GM23248 (cell line): ENCODE data around the gene CEP152. TPM values are rescaled to one million over a fixed set of nuclear protein-coding genes. Genes with fewer than 3 reads are reported as not detected.

ENCODE experiments used
- DNase-seq: peaks from one replicate; pipeline ENCODE4 v3.0.0-alpha.2; 2015
- H2AFZ ChIP-seq: fragments of 200-600 bp; sonication (generic); 2 replicates; pipeline ENCODE4 v1.6.1; 2016; ENCODE audit warnings: antibody characterized with exemption
- H3F3A ChIP-seq: fragments of 200-600 bp; sonication (generic); 2 replicates; pipeline ENCODE4 v1.6.1; 2016; ENCODE audit warnings: mild to moderate bottlenecking, antibody characterized with exemption, mixed run types; ENCODE audit not compliant: insufficient read depth
- H3K27ac ChIP-seq: fragments of 200-600 bp; sonication (generic); 2 replicates; pipeline ENCODE4 v1.5.1; 2016; ENCODE audit warnings: mild to moderate bottlenecking
- H3K27me3 ChIP-seq: fragments of 200-600 bp; sonication (generic); replicated peaks from 2 replicates; pipeline ENCODE4 v1.6.1; 2016; ENCODE audit warnings: mild to moderate bottlenecking; ENCODE audit not compliant: insufficient read depth
- H3K36me3 ChIP-seq: fragments of 200-600 bp; sonication (generic); 2 replicates; pipeline ENCODE4 v1.6.1; 2016; ENCODE audit warnings: low read depth, mild to moderate bottlenecking
- H3K4me1 ChIP-seq: fragments of 200-600 bp; sonication (generic); 2 replicates; pipeline ENCODE4 v1.6.1; 2016; ENCODE audit warnings: mild to moderate bottlenecking; ENCODE audit not compliant: insufficient read depth
- H3K4me2 ChIP-seq: fragments of 200-600 bp; sonication (generic); one replicate; pipeline ENCODE4 v1.6.1; 2016; ENCODE audit warnings: mild to moderate bottlenecking; ENCODE audit not compliant: unreplicated experiment
- H3K4me3 ChIP-seq: fragments of 200-600 bp; sonication (generic); 2 replicates; pipeline ENCODE4 v1.5.1; 2016; ENCODE audit warnings: mild to moderate bottlenecking
- H3K79me2 ChIP-seq: fragments of 200-600 bp; sonication (generic); 2 replicates; pipeline ENCODE4 v1.6.1; 2016; ENCODE audit warnings: mild to moderate bottlenecking; ENCODE audit not compliant: insufficient read depth
- H3K9ac ChIP-seq: fragments of 200-600 bp; sonication (generic); 2 replicates; pipeline ENCODE4 v1.6.1; 2016; ENCODE audit warnings: mild to moderate bottlenecking
- H3K9me2 ChIP-seq: fragments of 200-600 bp; sonication (generic); 2 replicates; pipeline ENCODE4 v1.6.1; 2016; ENCODE audit warnings: mixed run types, mild to moderate bottlenecking, moderate library complexity; ENCODE audit not compliant: insufficient read depth
- H3K9me3 ChIP-seq: fragments of 200-600 bp; sonication (generic); one replicate; pipeline ENCODE4 v1.6.1; 2017; ENCODE audit warnings: low read depth
- H4K20me1 ChIP-seq: fragments of 200-600 bp; sonication (generic); 2 replicates; pipeline ENCODE4 v1.6.0; 2016; ENCODE audit not compliant: insufficient read depth
- EZH2 ChIP-seq: fragments of 200-600 bp; sonication (generic); IDR thresholded peaks from 2 replicates; pipeline ENCODE4 v1.6.1; 2018; ENCODE audit warnings: antibody characterized with exemption, mild to moderate bottlenecking; ENCODE audit not compliant: insufficient read depth, poor library complexity, severe bottlenecking
- EZH2phosphoT487 ChIP-seq: fragments of 200-600 bp; sonication (generic); IDR thresholded peaks from 2 replicates; pipeline ENCODE4 v1.6.1; 2018; ENCODE audit warnings: antibody characterized with exemption, moderate library complexity, mild to moderate bottlenecking, low read depth; ENCODE audit not compliant: insufficient read depth
- whole genome bisulfite sequencing, 2 experiments: methylation state at CpG; one replicate each; pipeline ENCODE4 v1.1.6; 2015 to 2017; ENCODE audit warnings: low lambda C conversion rate in 2 of 2, low coverage in 1 of 2; ENCODE audit errors: missing lambda C conversion rate in 2 of 2; 5-methylcytosine and 5-hydroxymethylcytosine counted together
- in situ Hi-C: fragments of 300-500 bp; cut with MboI; formaldehyde crosslinking; loops from 2 replicates; pipeline ENCODE4 v1.15.0; 2020
- polyA plus RNA-seq: library from polyadenylated mRNA; unstranded; fragments of >200 nt; fragmentation: Nextera tagmentation; extraction: Ambion mirVana; gene quantifications from 2 replicates; pipeline ENCODE4 v1.2.1, GENCODE V29; 2016
- total RNA-seq: library from RNA; depleted of rRNA; stranded (reverse); fragments of >200 nt; shearing (Covaris generic); gene quantifications from 2 replicates; pipeline ENCODE4 v1.2.3, GENCODE V29; 2014; rRNA removed

Gene CEP152
- total and polyA plus RNA-seq, 2 experiments from 2014 or later: 1.8 to 3.6 TPM

DNA sequence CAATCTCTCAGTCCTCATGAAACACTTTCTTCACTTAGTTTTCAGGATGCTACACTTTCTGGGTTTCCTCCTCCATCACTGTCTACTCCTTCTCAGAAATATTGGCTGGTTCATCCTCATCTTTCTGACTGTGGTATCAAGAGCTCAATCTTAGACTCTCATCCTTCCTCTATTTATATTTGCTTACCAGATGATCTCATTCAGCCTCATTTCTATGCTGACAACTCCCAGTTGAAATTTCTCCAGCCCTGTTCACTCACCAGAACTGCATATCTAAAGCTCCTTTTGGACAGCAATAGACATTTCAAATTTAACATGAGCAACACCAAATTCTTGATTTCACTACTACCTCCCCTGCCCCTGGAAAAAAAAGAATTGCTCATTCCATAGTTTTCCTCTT lies 117.4 kb downstream of the CEP152 start:
- Histone ChIP-seq H3K4me3 (no peak overlapping the region; the same call in 1 of the 2 replicates), H3K36me3 (no peaks in the 10 kb centered on the region), H3K27ac (peak overlapping the region; percentile 64), H3K4me1 (peaks cover 55% of the 10 kb centered on the region), H3K79me2 (no peaks in the 10 kb centered on the region), H3F3A (peaks cover 47% of the 10 kb centered on the region), H2AFZ (no peak overlapping the region), H3K9me2 (no peaks in the 10 kb centered on the region), H3K27me3 (no peaks in the 10 kb centered on the region), H3K9ac (no peak overlapping the region), H3K4me2 (peak overlapping the region; percentile 58), H4K20me1 (no peaks in the 10 kb centered on the region), H3K9me3 (no peaks in the 10 kb centered on the region)
- TF ChIP-seq EZH2 (no peak), EZH2phosphoT487 (no peak)
- peak; percentile 85 for DNase-seq
- in situ Hi-C loops: no loop called here

GRCh38 chr15:48688493-48688892 lies 122.4 kb downstream of the CEP152 start:
- no peaks in the 10 kb centered on the region for H3K9me2 ChIP-seq
- no peak overlapping the region for H2AFZ ChIP-seq
- H3K27me3 ChIP-seq: no peaks in the 10 kb centered on the region
- WGBS, 2 experiments: 76 to 94% methylated on average over 2 of the region's 2 CpGs
- H3K36me3 ChIP-seq: no peaks in the 10 kb centered on the region
- no peak overlapping the region for H3K4me3 ChIP-seq
- H3K79me2 ChIP-seq: no peaks in the 10 kb centered on the region
- no peak for DNase-seq
- TF ChIP-seq EZH2phosphoT487: no peak
- TF ChIP-seq EZH2: no peak
- no peak overlapping the region for H3K4me2 ChIP-seq
- in situ Hi-C loops: no loop called here
- H4K20me1 ChIP-seq: no peaks in the 10 kb centered on the region
- no peak overlapping the region for H3K9ac ChIP-seq
- peaks cover 19% of the 10 kb centered on the region for H3K4me1 ChIP-seq
- no peaks in the 10 kb centered on the region for H3K9me3 ChIP-seq
- no peak overlapping the region for H3K27ac ChIP-seq
- peaks cover 10% of the 10 kb centered on the region for H3F3A ChIP-seq

Other genes starting within 250 kb of the CEP152 start
- gene FBN1, start 165.4 kb downstream of the CEP152 start, total RNA-seq: 1,478 and 1,559 TPM in 2 replicates
- gene FBN1, start 165.4 kb downstream of the CEP152 start, polyA plus RNA-seq: 346 and 374 TPM in 2 replicates
- gene EID1, start 67.1 kb upstream of the CEP152 start, total RNA-seq: 267 and 281 TPM in 2 replicates
- gene EID1, start 67.1 kb upstream of the CEP152 start, polyA plus RNA-seq: 380 and 396 TPM in 2 replicates
- 0.43 and 0.76 TPM in 2 replicates for gene SHC4, start 152.8 kb upstream of the CEP152 start, total RNA-seq
- 0.45 and 0.99 TPM in 2 replicates for gene SHC4, start 152.8 kb upstream of the CEP152 start, polyA plus RNA-seq
- gene SECISBP2L, start 235.4 kb upstream of the CEP152 start, total RNA-seq: 26.8 and 26.9 TPM in 2 replicates
- 28.4 and 29.8 TPM in 2 replicates for gene SECISBP2L, start 235.4 kb upstream of the CEP152 start, polyA plus RNA-seq